Tibial nerve (tissue), 4 donors: ENCODE results near the gene PPDPF.

Source experiments
- EP300 ChIP-seq, 2 donors: sonication (generic); formaldehyde crosslinking; IDR thresholded peaks; one replicate each; pipeline ENCODE4 v1.6.1; 2017; ENCODE audit warnings: antibody characterized with exemption in 2 of 2, mild to moderate bottlenecking in 1 of 2
- POLR2A ChIP-seq, 2 donors: fragments of 450-650 bp; IDR thresholded peaks; one replicate each; pipeline ENCODE4 v1.6.1; 2017; ENCODE audit warnings: antibody characterized with exemption in 2 of 2, mild to moderate bottlenecking in 2 of 2, moderate library complexity in 2 of 2
- TF ChIP-seq, protein P1 (sequence below), 5 experiments: fragments of 200-600 bp in 3 of 5; fragments of 450-650 bp in 2 of 5; sonication (generic) in 3 of 5; IDR thresholded peaks; one replicate each; pipeline ENCODE4 v1.5.1; 2016 to 2019; ENCODE audit warnings: antibody characterized with exemption in 5 of 5, mild to moderate bottlenecking in 3 of 5, moderate library complexity in 2 of 5

DNA sequence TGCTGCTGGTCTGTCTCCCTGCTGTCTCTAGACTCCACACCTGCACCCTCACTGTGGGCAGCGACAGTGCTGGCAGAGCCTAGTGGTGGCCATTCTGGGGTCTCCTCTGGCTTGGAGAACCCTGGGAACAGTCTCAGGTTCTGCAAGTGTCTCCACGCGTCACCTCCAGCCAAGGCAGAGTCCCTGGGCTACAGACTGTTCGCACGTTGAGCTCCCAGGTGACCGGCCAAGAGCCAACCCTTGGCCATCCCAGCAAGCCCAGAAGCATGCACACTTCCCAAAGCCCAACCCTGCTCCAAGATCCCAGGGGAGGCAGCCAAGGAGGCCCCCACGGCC is 26.5 kb upstream of the PPDPF start:
- TF ChIP-seq, protein P1, sequence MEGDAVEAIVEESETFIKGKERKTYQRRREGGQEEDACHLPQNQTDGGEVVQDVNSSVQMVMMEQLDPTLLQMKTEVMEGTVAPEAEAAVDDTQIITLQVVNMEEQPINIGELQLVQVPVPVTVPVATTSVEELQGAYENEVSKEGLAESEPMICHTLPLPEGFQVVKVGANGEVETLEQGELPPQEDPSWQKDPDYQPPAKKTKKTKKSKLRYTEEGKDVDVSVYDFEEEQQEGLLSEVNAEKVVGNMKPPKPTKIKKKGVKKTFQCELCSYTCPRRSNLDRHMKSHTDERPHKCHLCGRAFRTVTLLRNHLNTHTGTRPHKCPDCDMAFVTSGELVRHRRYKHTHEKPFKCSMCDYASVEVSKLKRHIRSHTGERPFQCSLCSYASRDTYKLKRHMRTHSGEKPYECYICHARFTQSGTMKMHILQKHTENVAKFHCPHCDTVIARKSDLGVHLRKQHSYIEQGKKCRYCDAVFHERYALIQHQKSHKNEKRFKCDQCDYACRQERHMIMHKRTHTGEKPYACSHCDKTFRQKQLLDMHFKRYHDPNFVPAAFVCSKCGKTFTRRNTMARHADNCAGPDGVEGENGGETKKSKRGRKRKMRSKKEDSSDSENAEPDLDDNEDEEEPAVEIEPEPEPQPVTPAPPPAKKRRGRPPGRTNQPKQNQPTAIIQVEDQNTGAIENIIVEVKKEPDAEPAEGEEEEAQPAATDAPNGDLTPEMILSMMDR (IDR thresholded peaks at IDR 0.05): no peak
- TF ChIP-seq POLR2A (IDR thresholded peaks at IDR 0.05): no peak
- no peak for TF ChIP-seq EP300 (IDR thresholded peaks at IDR 0.05)
